Kidney (tissue), 14 donors: ENCODE data around the gene PRKCE. TPM values are rescaled to one million over a fixed set of nuclear protein-coding genes. Genes with fewer than 3 reads are reported as not detected.

Experiments used
- DNase-seq, 5 donors: peaks; one replicate each; pipeline ENCODE4 v3.0.0-alpha.2; 2013 to 2020
- FAIRE-seq: peaks from 2 replicates; lab custom pipeline; 2012; peaks lifted over from hg19 to GRCh38; lab: Jason Lieb, UNC
- H3K27ac ChIP-seq, 2 donors: one replicate each; pipeline ENCODE4 v1.7.0; 2013; ENCODE audit warnings: low read depth in 2 of 2, low read length in 2 of 2, inconsistent platforms in 1 of 2
- H3K27me3 ChIP-seq: one replicate; pipeline ENCODE4 v1.7.1; 2013; ENCODE audit warnings: low read length, inconsistent platforms; ENCODE audit not compliant: control insufficient read depth, insufficient read depth
- H3K36me3 ChIP-seq, 3 donors: one replicate each; pipeline versions ENCODE4 v1.7.0 to v1.7.1; 2013; ENCODE audit warnings: low read length in 3 of 3, control low read depth in 1 of 3, inconsistent platforms in 1 of 3; ENCODE audit not compliant: insufficient read depth in 3 of 3, control insufficient read depth in 2 of 3
- H3K4me1 ChIP-seq, 3 donors: one replicate each; pipeline versions ENCODE4 v1.7.0 to v1.7.1; 2013; ENCODE audit warnings: low read length in 3 of 3, inconsistent platforms in 1 of 3, low read depth in 1 of 3; ENCODE audit not compliant: control insufficient read depth in 2 of 3, insufficient read depth in 2 of 3
- H3K4me3 ChIP-seq, 3 donors: one replicate each; pipeline versions ENCODE4 v1.7.0 to v1.8.1; 2013; ENCODE audit warnings: low read length in 3 of 3, control low read depth in 1 of 3, inconsistent platforms in 1 of 3
- H3K9ac ChIP-seq, 3 donors: one replicate each; pipeline versions ENCODE4 v1.7.0 to v1.7.1; 2013; ENCODE audit warnings: low read length in 3 of 3, control low read depth in 1 of 3, inconsistent platforms in 1 of 3
- H3K9me3 ChIP-seq, 3 donors: one replicate each; pipeline versions ENCODE4 v1.7.0 to v1.7.1; 2013; ENCODE audit warnings: low read length in 3 of 3, control low read depth in 1 of 3, inconsistent platforms in 1 of 3; ENCODE audit not compliant: control insufficient read depth in 2 of 3, insufficient read depth in 1 of 3
- CTCF ChIP-seq: IDR thresholded peaks from 3 replicates; pipeline ENCODE4 v1.5.1; 2012; ENCODE audit warnings: mild to moderate bottlenecking, moderate library complexity, borderline replicate concordance; ENCODE audit not compliant: insufficient read depth; ENCODE audit errors: extremely low read depth
- intact Hi-C: fragments of 100-400 bp; cut with DNase I; formaldehyde crosslinking; loops from one replicate; pipeline ENCODE4 v1.11.1; 2022
- polyA plus RNA-seq: library from polyadenylated mRNA; stranded (reverse); fragments of 350-450 nt; fragmentation: Illumina TruSeq; extraction: RNeasy Lipid Tissue Mini Kit (QIAGEN cat#74804); gene quantifications from one replicate; pipeline ENCODE4 v1.2.3, GENCODE V29; 2014; ENCODE audit warnings: low read depth, low replicate concordance; ENCODE audit not compliant: insufficient read depth
- total RNA-seq: library from RNA; stranded (reverse); fragmentation: NEBNext Ultra II Directional; extraction: Animal tissue kit (Norgen Biotek cat#: 25700); gene quantifications from one replicate; pipeline ENCODE4 v1.2.1, GENCODE V29; 2021
- donor health status: control.
- donor health status: control.
- donor health status: control.
- donor health status: control.
- donor health status: control.
- donor health status: DM: yes; HTN: yes; CAD: no.
- donor health status: Normal renal cell carcinoma (clear cell type).

PRKCE gene
- total and polyA plus RNA-seq, 2 donors from 2014 or later, result 11.1 to 27.3 TPM

GRCh38 chr2:45789961-45790723 lies 138.7 kb downstream of the PRKCE start:
- intact Hi-C loops, result no loop called here
- Histone ChIP-seq H3K36me3 (no peaks in the 10 kb centered on the region), H3K9me3 (no peaks in the 10 kb centered on the region), H3K4me3 (no peak overlapping the region), H3K27me3 (no peaks in the 10 kb centered on the region), H3K27ac (no peak overlapping the region), H3K4me1 (no peaks in the 10 kb centered on the region), H3K9ac (no peak overlapping the region)
- no peak for TF ChIP-seq CTCF
- no peak for DNase-seq
- no peak for FAIRE-seq

- intact Hi-C loops, result no loop called here
- TF ChIP-seq CTCF, result no peak
- Histone ChIP-seq H3K4me1 (peaks cover 0 to 8% (median 4%) of the 10 kb centered on the region in 3 donors), H3K9ac (no peak overlapping the region), H3K4me3 (no peak overlapping the region), H3K27me3 (no peaks in the 10 kb centered on the region), H3K9me3 (no peaks in the 10 kb centered on the region), H3K36me3 (no peaks in the 10 kb centered on the region), H3K27ac (no peak overlapping the region)
- DNase-seq (peak in 2 of 5 donors; percentile 55 to 75), FAIRE-seq (no peak)
Observed at GRCh38 chr2:45793305-45793962, 142.0 kb downstream of the PRKCE start.

- intact Hi-C loops, result no loop called here
- Histone ChIP-seq H3K27ac (no peak overlapping the region), H3K4me1 (peaks cover 0 to 8% (median 4%) of the 10 kb centered on the region in 3 donors), H3K4me3 (no peak overlapping the region), H3K36me3 (no peaks in the 10 kb centered on the region), H3K27me3 (no peaks in the 10 kb centered on the region), H3K9me3 (no peaks in the 10 kb centered on the region), H3K9ac (no peak overlapping the region)
- no peak for DNase-seq
- no peak for TF ChIP-seq CTCF
- no peak for FAIRE-seq
Observed at GRCh38 chr2:45794134-45794617, 142.7 kb downstream of the PRKCE start.
